Erythroblast (primary cell): ENCODE measurements around the gene CPE.

Source experiments
- GATA1 ChIP-seq: IDR thresholded peaks from 2 replicates; pipeline ENCODE4 v1.6.1; 2011; ENCODE audit warnings: low read depth, mild to moderate bottlenecking, control low read depth, low read length, moderate library complexity
- POLR2A ChIP-seq: IDR thresholded peaks from 2 replicates; pipeline ENCODE4 v1.6.1; 2011; ENCODE audit warnings: mild to moderate bottlenecking, low read length

GRCh38 chr4:165457793-165458192 lies 79.0 kb downstream of the CPE start:
- TF ChIP-seq POLR2A (no peak), GATA1 (no peak)
